HFFc6 (cell line): ENCODE results near the gene GRID1. TPM values are rescaled to one million over a fixed set of nuclear protein-coding genes. Genes with fewer than 3 reads are reported as not detected.

Experiments
- DNase-seq: peaks from one replicate; pipeline ENCODE4 v3.0.0-alpha.2; 2018
- H3K27ac Mint-ChIP-seq: 2 replicates; pipeline ENCODE4 v1.8.0; 2020; ENCODE audit warnings: mild to moderate bottlenecking, mixed read lengths
- H3K27me3 Mint-ChIP-seq: 2 replicates; pipeline ENCODE4 v1.8.0; 2021; ENCODE audit warnings: mild to moderate bottlenecking, moderate library complexity, mixed read lengths; ENCODE audit not compliant: insufficient read depth
- H3K36me3 Mint-ChIP-seq: 2 replicates; pipeline ENCODE4 v1.8.0; 2021; ENCODE audit warnings: low read depth, mixed read lengths
- H3K4me1 Mint-ChIP-seq: 2 replicates; pipeline ENCODE4 v1.8.0; 2020; ENCODE audit warnings: low read depth, mixed read lengths
- H3K4me3 Mint-ChIP-seq: 2 replicates; pipeline ENCODE4 v1.8.0; 2020; ENCODE audit warnings: mild to moderate bottlenecking, moderate library complexity, mixed read lengths
- H3K9me3 Mint-ChIP-seq: 2 replicates; pipeline ENCODE4 v1.8.0; 2020; ENCODE audit warnings: mild to moderate bottlenecking, mixed read lengths
- total RNA-seq, 6 experiments: library from RNA; stranded (reverse); fragmentation: NEBNext Ultra II Directional; extraction: Animal tissue kit (Norgen Biotek cat#: 25700); gene quantifications; 2 replicates in 1 of 6; 3 replicates in 5 of 6; pipeline ENCODE4 v1.2.3, GENCODE V29; 2021
- TF ChIP-seq, protein P1 (sequence below): fragments of 200-600 bp; sonication (generic); IDR thresholded peaks from 2 replicates; pipeline ENCODE4 v1.5.0; 2021; ENCODE audit warnings: antibody characterized with exemption, mild to moderate bottlenecking

GRID1 gene
- total RNA-seq, 6 experiments from 2014 or later = not detected

GRCh38 chr10:86083206-86083605, 283.4 kb downstream of the GRID1 start:
- TF ChIP-seq, protein P1, sequence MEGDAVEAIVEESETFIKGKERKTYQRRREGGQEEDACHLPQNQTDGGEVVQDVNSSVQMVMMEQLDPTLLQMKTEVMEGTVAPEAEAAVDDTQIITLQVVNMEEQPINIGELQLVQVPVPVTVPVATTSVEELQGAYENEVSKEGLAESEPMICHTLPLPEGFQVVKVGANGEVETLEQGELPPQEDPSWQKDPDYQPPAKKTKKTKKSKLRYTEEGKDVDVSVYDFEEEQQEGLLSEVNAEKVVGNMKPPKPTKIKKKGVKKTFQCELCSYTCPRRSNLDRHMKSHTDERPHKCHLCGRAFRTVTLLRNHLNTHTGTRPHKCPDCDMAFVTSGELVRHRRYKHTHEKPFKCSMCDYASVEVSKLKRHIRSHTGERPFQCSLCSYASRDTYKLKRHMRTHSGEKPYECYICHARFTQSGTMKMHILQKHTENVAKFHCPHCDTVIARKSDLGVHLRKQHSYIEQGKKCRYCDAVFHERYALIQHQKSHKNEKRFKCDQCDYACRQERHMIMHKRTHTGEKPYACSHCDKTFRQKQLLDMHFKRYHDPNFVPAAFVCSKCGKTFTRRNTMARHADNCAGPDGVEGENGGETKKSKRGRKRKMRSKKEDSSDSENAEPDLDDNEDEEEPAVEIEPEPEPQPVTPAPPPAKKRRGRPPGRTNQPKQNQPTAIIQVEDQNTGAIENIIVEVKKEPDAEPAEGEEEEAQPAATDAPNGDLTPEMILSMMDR = no peak
- Mint-ChIP-seq H3K27ac (no peak overlapping the region), H3K36me3 (no peaks in the 10 kb centered on the region; the same call in 1 of the 2 replicates), H3K4me1 (no peaks in the 10 kb centered on the region), H3K4me3 (no peak overlapping the region), H3K27me3 (peaks cover 4% of the 10 kb centered on the region; the same call in 1 of the 2 replicates), H3K9me3 (peaks cover 33% of the 10 kb centered on the region)
- no peak for DNase-seq

DNA sequence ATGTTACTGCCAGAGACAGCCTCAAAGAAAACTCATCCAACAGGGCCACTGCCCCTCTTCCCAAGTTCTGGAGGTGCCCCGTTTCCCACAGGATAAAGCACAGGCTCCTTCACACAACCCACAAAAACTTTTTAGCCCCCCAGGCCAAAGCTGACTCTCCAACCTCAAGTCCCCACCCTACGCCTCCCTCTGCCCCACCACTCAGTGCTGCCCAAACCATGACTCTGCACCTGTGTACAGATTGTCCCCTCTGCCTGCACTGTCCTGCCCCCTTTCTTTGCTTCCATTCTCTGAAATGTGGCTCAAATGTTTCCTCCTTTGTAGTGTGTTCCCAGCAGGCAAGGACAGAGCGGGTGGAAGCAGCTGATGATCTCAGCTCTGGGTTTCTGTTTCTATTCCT, 284.0 kb downstream of the GRID1 start:
- Mint-ChIP-seq H3K4me1 (no peaks in the 10 kb centered on the region), H3K9me3 (peaks cover 32% of the 10 kb centered on the region), H3K4me3 (no peak overlapping the region), H3K36me3 (no peaks in the 10 kb centered on the region; the same call in 1 of the 2 replicates), H3K27ac (no peak overlapping the region), H3K27me3 (peaks cover 4% of the 10 kb centered on the region; the same call in 1 of the 2 replicates)
- DNase-seq = no peak
- TF ChIP-seq, protein P1 = no peak

- TF ChIP-seq, protein P1 = no peak
- Mint-ChIP-seq H3K36me3 (no peaks in the 10 kb centered on the region), H3K27ac (no peak overlapping the region), H3K4me1 (no peaks in the 10 kb centered on the region), H3K27me3 (peaks cover 4% of the 10 kb centered on the region; the same call in 1 of the 2 replicates), H3K4me3 (no peak overlapping the region), H3K9me3 (peaks cover 42% of the 10 kb centered on the region)
- DNase-seq = no peak
Measured at GRCh38 chr10:86079088-86079487, 287.5 kb downstream of the GRID1 start.

DNA sequence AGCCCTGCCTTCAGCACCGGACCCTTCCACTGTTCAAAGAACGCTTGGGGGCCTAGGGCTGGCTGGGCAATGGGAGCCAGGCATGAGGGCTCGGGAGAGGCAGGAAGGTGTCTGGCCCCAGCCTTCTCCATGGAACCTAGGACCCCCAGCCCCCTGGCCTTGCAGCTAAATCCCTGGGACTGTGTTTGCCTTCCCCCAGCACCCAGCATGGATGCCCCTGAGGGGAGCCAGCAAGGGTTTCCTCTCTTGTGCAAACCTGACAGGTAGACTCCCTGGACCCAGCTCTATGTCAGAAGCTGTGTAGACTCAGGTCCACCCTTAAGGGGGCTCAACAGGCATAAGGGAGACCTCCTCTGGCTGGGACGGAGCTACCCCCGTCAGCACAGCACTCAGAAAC, 288.0 kb downstream of the GRID1 start:
- Mint-ChIP-seq H3K36me3 (no peaks in the 10 kb centered on the region), H3K4me3 (no peak overlapping the region), H3K9me3 (peaks cover 42% of the 10 kb centered on the region), H3K27me3 (peaks cover 4% of the 10 kb centered on the region; the same call in 1 of the 2 replicates), H3K27ac (no peak overlapping the region), H3K4me1 (no peaks in the 10 kb centered on the region)
- TF ChIP-seq, protein P1 = no peak
- no peak for DNase-seq

DNA sequence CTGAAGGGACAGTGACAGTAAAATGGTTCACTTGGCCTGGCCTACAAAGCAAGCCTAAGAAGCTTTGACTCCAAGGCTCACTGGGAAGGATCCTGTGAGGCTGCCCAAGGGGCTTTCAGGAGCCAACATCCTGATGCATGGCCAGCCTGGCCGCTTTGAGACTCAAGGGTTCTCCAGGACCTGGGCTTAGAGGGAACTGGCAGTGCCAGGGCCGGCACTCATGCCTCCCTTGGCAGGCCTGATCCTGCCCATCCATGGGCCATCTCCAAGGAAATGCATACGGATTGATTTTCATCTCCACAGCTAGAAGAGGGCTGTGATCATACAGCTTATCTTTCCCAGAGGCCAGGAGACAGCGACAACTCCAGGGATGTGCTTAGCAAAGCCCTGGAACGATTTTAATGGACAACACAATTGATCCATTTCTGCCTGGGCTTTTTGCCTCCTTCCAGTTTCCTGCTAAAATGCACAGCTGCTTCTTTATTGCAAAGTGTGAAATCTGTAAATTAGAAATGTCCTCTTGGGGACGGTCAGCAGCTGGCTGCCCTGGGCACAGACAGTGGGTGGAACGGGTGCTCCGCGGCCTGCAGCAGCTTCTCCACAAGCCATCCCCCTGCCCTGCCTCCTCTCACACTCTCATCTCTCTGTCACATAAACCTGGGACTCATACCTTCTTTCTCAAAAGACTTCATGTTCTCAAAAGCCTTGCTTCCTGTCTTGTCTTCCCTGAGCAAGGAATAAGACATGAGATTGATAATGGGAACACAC, 288.5 kb downstream of the GRID1 start:
- Mint-ChIP-seq H3K4me3 (no peak overlapping the region), H3K9me3 (peaks cover 40% of the 10 kb centered on the region), H3K36me3 (no peaks in the 10 kb centered on the region), H3K4me1 (no peaks in the 10 kb centered on the region), H3K27ac (no peak overlapping the region), H3K27me3 (peaks cover 4% of the 10 kb centered on the region; the same call in 1 of the 2 replicates)
- TF ChIP-seq, protein P1 = no peak
- no peak for DNase-seq
